Neutrophil (primary cell): ENCODE data around the gene ENHO.

Experiments used
- H3K27ac ChIP-seq: fragments of 200-600 bp; sonication (generic); 2 replicates; pipeline ENCODE4 v1.5.1; 2016; ENCODE audit warnings: mild to moderate bottlenecking, moderate library complexity
- H3K27me3 ChIP-seq: fragments of 200-600 bp; sonication (generic); 2 replicates; pipeline ENCODE4 v1.6.0; 2016; ENCODE audit warnings: mild to moderate bottlenecking
- H3K36me3 ChIP-seq: fragments of 200-600 bp; sonication (generic); 2 replicates; pipeline ENCODE4 v1.5.1; 2017
- H3K4me1 ChIP-seq, 2 experiments: fragments of 200-600 bp in 1 of 2; sonication (generic) in 1 of 2; 1 replicate in 1 of 2; 2 replicates in 1 of 2; pipeline versions ENCODE4 v1.5.1 to v1.6.1; 2013 to 2016; ENCODE audit warnings: low read depth in 1 of 2, low read length in 1 of 2, mild to moderate bottlenecking in 1 of 2, moderate library complexity in 1 of 2; ENCODE audit not compliant: control insufficient read depth in 1 of 2, insufficient read depth in 1 of 2
- H3K4me3 ChIP-seq, 2 experiments: fragments of 200-600 bp in 1 of 2; sonication (generic) in 1 of 2; 1 replicate in 1 of 2; 2 replicates in 1 of 2; pipeline ENCODE4 v1.5.1; 2013 to 2016; ENCODE audit warnings: low read depth in 1 of 2, low read length in 1 of 2, mild to moderate bottlenecking in 1 of 2, moderate library complexity in 1 of 2
- H3K9me3 ChIP-seq: fragments of 200-600 bp; sonication (generic); 2 replicates; pipeline ENCODE4 v1.5.1; 2016
- CTCF ChIP-seq: fragments of 200-600 bp; sonication (generic); IDR thresholded peaks from 2 replicates; pipeline ENCODE4 v1.5.1; 2016; ENCODE audit warnings: antibody characterized with exemption

The ENHO gene

DNA sequence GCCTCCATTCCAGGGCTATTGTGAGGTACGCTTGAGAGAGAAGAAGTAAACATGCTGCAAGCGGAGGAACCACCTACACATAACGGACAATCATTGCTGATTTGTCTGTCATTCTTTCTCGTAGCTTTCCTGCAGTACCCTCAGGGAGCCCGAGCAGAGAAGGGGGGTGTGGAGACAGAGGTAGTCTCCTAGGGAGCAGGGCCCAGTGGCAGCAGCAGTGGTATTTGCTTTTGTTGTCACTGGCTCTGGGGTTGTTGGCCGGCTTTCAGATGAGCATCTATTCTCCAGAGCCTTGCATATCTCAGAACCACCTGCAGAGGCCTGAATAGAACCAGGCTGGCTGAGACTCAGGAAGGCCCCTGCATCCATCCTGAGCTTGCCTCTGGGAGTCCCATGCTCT is 19.9 kb downstream of the ENHO start:
- no peaks in the 10 kb centered on the region for H3K4me1 ChIP-seq
- peaks cover 32% of the 10 kb centered on the region for H3K27me3 ChIP-seq
- H3K36me3 ChIP-seq = no peaks in the 10 kb centered on the region
- TF ChIP-seq CTCF = no peak
- H3K9me3 ChIP-seq = no peaks in the 10 kb centered on the region
- H3K4me3 ChIP-seq = no peak overlapping the region
- H3K27ac ChIP-seq = no peak overlapping the region

GRCh38 chr9:34502471-34502870 is 20.3 kb downstream of the ENHO start:
- Histone ChIP-seq H3K4me3 (no peak overlapping the region), H3K27ac (no peak overlapping the region), H3K9me3 (no peaks in the 10 kb centered on the region), H3K27me3 (peaks cover 37% of the 10 kb centered on the region), H3K36me3 (no peaks in the 10 kb centered on the region), H3K4me1 (no peaks in the 10 kb centered on the region)
- TF ChIP-seq CTCF = no peak

- H3K27me3 ChIP-seq = peaks cover 42% of the 10 kb centered on the region
- H3K4me1 ChIP-seq = no peaks in the 10 kb centered on the region
- no peaks in the 10 kb centered on the region for H3K9me3 ChIP-seq
- H3K36me3 ChIP-seq = no peaks in the 10 kb centered on the region
- no peak overlapping the region for H3K4me3 ChIP-seq
- no peak overlapping the region for H3K27ac ChIP-seq
- TF ChIP-seq CTCF = no peak
Observed at GRCh38 chr9:34501889-34502425, 20.8 kb downstream of the ENHO start.

GRCh38 chr9:34501372-34501771 is 21.4 kb downstream of the ENHO start:
- no peak for TF ChIP-seq CTCF
- H3K36me3 ChIP-seq = no peaks in the 10 kb centered on the region
- H3K4me1 ChIP-seq = no peaks in the 10 kb centered on the region
- no peaks in the 10 kb centered on the region for H3K9me3 ChIP-seq
- peaks cover 48% of the 10 kb centered on the region for H3K27me3 ChIP-seq
- no peak overlapping the region for H3K27ac ChIP-seq
- H3K4me3 ChIP-seq = no peak overlapping the region

GRCh38 chr9:34500623-34501267 is 22.0 kb downstream of the ENHO start:
- no peak overlapping the region for H3K4me3 ChIP-seq
- no peaks in the 10 kb centered on the region for H3K36me3 ChIP-seq
- peak; percentile 94 for TF ChIP-seq CTCF
- no peak overlapping the region for H3K27ac ChIP-seq
- H3K9me3 ChIP-seq = no peaks in the 10 kb centered on the region
- H3K4me1 ChIP-seq = no peaks in the 10 kb centered on the region
- peaks cover 51% of the 10 kb centered on the region for H3K27me3 ChIP-seq
